ENCODE results near the gene PPP6R1.

The PPP6R1 gene

GRCh38 chr19:55283548-55284377 lies 24.9 kb upstream of the PPP6R1 start, which contains the start of gene BRSK1:
Gene BRSK1, plus strand, starts transcription at chr19:55283997. Its CDS starts 446 bp downstream, at chr19:55284443.
- DNase-seq = peak; percentile 60 to 82 (median 72)

GRCh38 chr19:55279770-55280643 lies 21.2 kb upstream of the PPP6R1 start, which contains the start of gene HSPBP1:
Gene HSPBP1, minus strand, starts transcription at chr19:55280110. Its CDS starts 502 bp downstream, at chr19:55279608.
- DNase-seq = peak; percentile 96 to 98 (median 98)

GRCh38 chr19:55279340-55279739 lies 20.5 kb upstream of the PPP6R1 start:
- no peak for DNase-seq

- no peak for DNase-seq
Measured at GRCh38 chr19:55278391-55279135, 19.7 kb upstream of the PPP6R1 start.

- DNase-seq = no peak
Measured at GRCh38 chr19:55277494-55277893, 18.7 kb upstream of the PPP6R1 start.

GRCh38 chr19:55276720-55277430 lies 18.1 kb upstream of the PPP6R1 start:
- DNase-seq = no peak

- no peak for DNase-seq
Measured at GRCh38 chr19:55275851-55276719, 17.3 kb upstream of the PPP6R1 start.

- peak in 2 of 3 experiments; percentile 52 to 73 for DNase-seq
Measured at GRCh38 chr19:55273978-55274707, 15.3 kb upstream of the PPP6R1 start.

GRCh38 chr19:55272142-55272541 lies 13.3 kb upstream of the PPP6R1 start:
- no peak for DNase-seq

GRCh38 chr19:55270172-55270942 lies 11.5 kb upstream of the PPP6R1 start:
- DNase-seq = no peak

- DNase-seq = no peak
Measured at GRCh38 chr19:55269299-55269698, 10.5 kb upstream of the PPP6R1 start.

- DNase-seq = no peak
Measured at GRCh38 chr19:55266840-55267239, 8.0 kb upstream of the PPP6R1 start.

GRCh38 chr19:55266404-55266803 lies 7.6 kb upstream of the PPP6R1 start:
- DNase-seq = no peak

- DNase-seq = no peak
Measured at GRCh38 chr19:55265723-55266386, 7.0 kb upstream of the PPP6R1 start.

GRCh38 chr19:55265173-55265572 lies 6.4 kb upstream of the PPP6R1 start:
- DNase-seq = no peak

GRCh38 chr19:55264531-55264930 lies 5.7 kb upstream of the PPP6R1 start:
- no peak for DNase-seq

GRCh38 chr19:55262359-55262758 lies 3.5 kb upstream of the PPP6R1 start:
- DNase-seq = no peak

- no peak for DNase-seq
Measured at GRCh38 chr19:55261671-55262126, 2.9 kb upstream of the PPP6R1 start.

All from NCI-H1417 (cell line).